Activated B cell treated with CpG ODN at 0.5 μM for 24 hours (primary cell): Measurements from ENCODE around the gene PARK7. TPM values are rescaled to one million over a fixed set of nuclear protein-coding genes. Genes with fewer than 3 reads are reported as not detected.

Experiments used
- ATAC-seq: fragments of 200-7000 bp; cut with Tn5 transposase; one replicate; pipeline ENCODE4 v1.10.0; 2021; ENCODE audit warnings: low read depth, mild to moderate bottlenecking, moderate library complexity
- CTCF ChIA-PET: fragments of 350-600 bp; sonication (Branson Sonifier 250); formaldehyde crosslinking; loops from one replicate; lab custom pipeline; 2021; ENCODE audit warnings: antibody characterized with exemption; lab: Charles Lee
- POLR2A ChIA-PET: fragments of 350-600 bp; sonication (Branson Sonifier 250); formaldehyde crosslinking; loops from one replicate; lab custom pipeline; 2021; ENCODE audit warnings: antibody characterized with exemption; lab: Charles Lee
- DNase-seq: peaks from one replicate; pipeline ENCODE4 v3.0.0; 2022
- H3K27ac Mint-ChIP-seq: one replicate; pipeline ENCODE4 v1.8.0; 2020; ENCODE audit warnings: mixed read lengths
- H3K27me3 Mint-ChIP-seq: one replicate; pipeline ENCODE4 v1.8.0; 2021; ENCODE audit warnings: mixed read lengths
- H3K36me3 Mint-ChIP-seq: one replicate; pipeline ENCODE4 v1.8.0; 2021; ENCODE audit warnings: low read depth, mixed read lengths
- H3K4me1 Mint-ChIP-seq: one replicate; pipeline ENCODE4 v1.8.0; 2021; ENCODE audit warnings: mixed read lengths
- H3K4me3 Mint-ChIP-seq: one replicate; pipeline ENCODE4 v1.8.0; 2020; ENCODE audit warnings: mild to moderate bottlenecking, mixed read lengths
- H3K9me3 Mint-ChIP-seq: one replicate; pipeline ENCODE4 v1.8.0; 2020; ENCODE audit warnings: mixed read lengths
- intact Hi-C: fragments of 100-400 bp; cut with micrococcal nuclease; formaldehyde crosslinking; loops from one replicate; pipeline ENCODE4 v1.15.1; 2024
- total RNA-seq: library from RNA; stranded (reverse); gene quantifications from 2 replicates; pipeline ENCODE4 v1.2.3, GENCODE V29; 2022
- TF ChIP-seq, protein P1 (sequence below): fragments of 200-600 bp; IDR thresholded peaks from one replicate; pipeline ENCODE4 v1.8.0; 2022; ENCODE audit warnings: antibody characterized with exemption, mild to moderate bottlenecking

Gene PARK7
- total RNA-seq, 1 donor from 2014 or later = 242 TPM

DNA sequence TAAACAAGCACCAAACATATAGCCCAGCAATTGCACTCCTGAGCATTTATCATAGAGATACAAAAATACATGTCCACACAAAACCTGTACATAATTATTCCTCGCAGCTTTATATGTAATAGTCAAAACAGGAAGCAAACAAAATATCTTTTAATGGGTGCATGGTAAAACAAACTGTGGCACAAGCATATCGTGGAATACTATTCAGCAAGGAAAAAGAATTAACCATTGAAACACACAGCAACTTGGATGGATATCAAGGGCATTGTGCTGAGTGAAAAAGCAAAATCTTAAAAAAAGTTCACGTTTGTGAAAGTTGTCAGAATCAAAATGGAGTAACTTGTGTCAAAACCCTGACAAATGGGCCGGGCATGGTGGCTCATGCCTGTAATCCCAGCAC is 33.3 kb upstream of the PARK7 start:
- Mint-ChIP-seq H3K27ac (no peak overlapping the region), H3K9me3 (no peaks in the 10 kb centered on the region), H3K4me3 (no peak overlapping the region), H3K27me3 (peaks cover 10% of the 10 kb centered on the region), H3K36me3 (no peaks in the 10 kb centered on the region), H3K4me1 (peaks cover 9% of the 10 kb centered on the region)
- TF ChIP-seq, protein P1, sequence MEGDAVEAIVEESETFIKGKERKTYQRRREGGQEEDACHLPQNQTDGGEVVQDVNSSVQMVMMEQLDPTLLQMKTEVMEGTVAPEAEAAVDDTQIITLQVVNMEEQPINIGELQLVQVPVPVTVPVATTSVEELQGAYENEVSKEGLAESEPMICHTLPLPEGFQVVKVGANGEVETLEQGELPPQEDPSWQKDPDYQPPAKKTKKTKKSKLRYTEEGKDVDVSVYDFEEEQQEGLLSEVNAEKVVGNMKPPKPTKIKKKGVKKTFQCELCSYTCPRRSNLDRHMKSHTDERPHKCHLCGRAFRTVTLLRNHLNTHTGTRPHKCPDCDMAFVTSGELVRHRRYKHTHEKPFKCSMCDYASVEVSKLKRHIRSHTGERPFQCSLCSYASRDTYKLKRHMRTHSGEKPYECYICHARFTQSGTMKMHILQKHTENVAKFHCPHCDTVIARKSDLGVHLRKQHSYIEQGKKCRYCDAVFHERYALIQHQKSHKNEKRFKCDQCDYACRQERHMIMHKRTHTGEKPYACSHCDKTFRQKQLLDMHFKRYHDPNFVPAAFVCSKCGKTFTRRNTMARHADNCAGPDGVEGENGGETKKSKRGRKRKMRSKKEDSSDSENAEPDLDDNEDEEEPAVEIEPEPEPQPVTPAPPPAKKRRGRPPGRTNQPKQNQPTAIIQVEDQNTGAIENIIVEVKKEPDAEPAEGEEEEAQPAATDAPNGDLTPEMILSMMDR = no peak
- ChIA-PET CTCF (no interaction called here), POLR2A (no interaction called here)
- ATAC-seq = no peak
- intact Hi-C loops = no loop called here
- no peak for DNase-seq

DNA sequence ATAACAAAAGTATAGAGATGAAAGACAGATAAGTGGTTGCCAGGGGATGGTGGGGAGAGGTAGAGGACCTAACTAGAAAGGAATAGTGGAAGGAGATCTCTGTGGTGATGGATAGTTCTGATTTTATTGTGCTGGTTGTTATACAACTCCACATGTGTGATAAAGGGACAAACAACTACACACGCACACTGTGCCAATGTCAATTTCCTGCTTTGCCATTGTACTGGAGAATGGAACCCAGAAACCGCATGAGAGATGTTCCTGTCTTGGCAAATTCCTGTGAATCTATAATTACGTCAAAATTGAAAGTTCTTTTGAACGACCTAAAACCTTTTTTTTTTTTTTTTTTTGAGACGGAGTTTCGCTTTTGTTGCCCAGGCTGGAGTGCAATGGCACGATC is 31.9 kb upstream of the PARK7 start:
- ATAC-seq (no peak), DNase-seq (no peak)
- Mint-ChIP-seq H3K36me3 (no peaks in the 10 kb centered on the region), H3K4me3 (no peak overlapping the region), H3K9me3 (no peaks in the 10 kb centered on the region), H3K27ac (no peak overlapping the region), H3K27me3 (peaks cover 11% of the 10 kb centered on the region), H3K4me1 (peaks cover 9% of the 10 kb centered on the region)
- ChIA-PET POLR2A (no interaction called here), CTCF (no interaction called here)
- intact Hi-C loops = no loop called here
- TF ChIP-seq, protein P1 = no peak

DNA sequence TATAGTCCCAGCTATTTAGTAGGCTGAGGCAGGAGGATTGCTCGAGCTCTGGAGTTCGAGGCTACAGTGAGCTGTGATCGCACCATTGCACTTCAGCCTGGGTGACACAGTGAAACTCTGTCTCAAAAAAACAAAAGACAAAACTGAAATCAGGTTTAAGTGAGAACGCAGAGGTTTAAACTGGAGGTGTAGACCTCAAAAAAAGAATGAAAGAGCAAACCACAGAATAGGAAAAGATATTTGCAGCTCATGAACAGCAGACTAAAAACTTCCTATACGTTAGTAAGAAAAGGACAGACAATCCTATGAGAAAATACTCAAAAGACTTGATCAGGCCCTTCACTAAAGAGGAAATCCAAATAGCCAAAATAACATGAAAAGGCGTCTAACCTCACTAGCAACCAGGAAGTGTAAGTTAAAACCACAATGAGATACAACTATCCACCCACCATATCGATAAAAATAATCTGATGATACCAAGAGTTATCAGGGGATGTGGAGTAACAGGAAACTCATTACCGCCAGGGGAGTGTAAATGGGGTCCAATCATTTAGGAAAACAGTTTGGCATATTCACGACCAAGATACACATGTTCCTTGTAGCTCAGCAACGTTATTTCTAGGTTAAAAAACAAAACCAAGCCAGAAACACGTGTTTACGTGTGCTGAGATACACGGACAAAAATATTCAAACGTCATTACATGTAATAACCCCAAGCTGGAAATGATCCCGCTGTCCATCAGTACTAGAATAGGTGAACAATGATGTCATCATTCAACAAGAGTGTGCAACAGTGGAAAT is 30.7 kb upstream of the PARK7 start:
- ChIA-PET CTCF (interaction anchor here (1.0 kb wide), 1 partner anchor 9 kb away, joined by 3 read pairs; no protein-coding TSS in a partner anchor), POLR2A (no interaction called here)
- intact Hi-C loops = no loop called here
- H3K27ac Mint-ChIP-seq = no peak overlapping the region
- TF ChIP-seq, protein P1 = no peak
- H3K4me1 Mint-ChIP-seq = peaks cover 9% of the 10 kb centered on the region
- no peak overlapping the region for H3K4me3 Mint-ChIP-seq
- no peak for ATAC-seq
- peaks cover 16% of the 10 kb centered on the region for H3K27me3 Mint-ChIP-seq
- no peaks in the 10 kb centered on the region for H3K36me3 Mint-ChIP-seq
- H3K9me3 Mint-ChIP-seq = no peaks in the 10 kb centered on the region
- DNase-seq = no peak

DNA sequence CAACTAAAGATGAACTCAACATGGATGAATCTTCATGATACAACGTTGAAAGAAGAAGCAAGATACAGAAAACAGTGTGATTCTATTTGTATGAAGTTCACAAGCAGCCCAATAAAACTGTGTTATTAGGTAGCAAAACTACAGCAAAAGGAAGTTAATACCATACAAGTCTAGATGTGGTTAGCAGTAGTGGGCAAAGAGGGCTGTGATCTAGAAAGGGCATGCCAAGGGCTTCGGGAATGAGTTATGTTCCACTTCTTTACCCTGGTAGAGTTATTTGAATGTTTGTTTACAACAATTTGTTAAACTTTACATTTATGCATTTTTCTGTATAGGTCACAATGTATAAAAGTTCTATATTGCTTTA is 30.1 kb upstream of the PARK7 start:
- no peak for ATAC-seq
- Mint-ChIP-seq H3K4me3 (no peak overlapping the region), H3K4me1 (peaks cover 9% of the 10 kb centered on the region), H3K27ac (no peak overlapping the region), H3K9me3 (no peaks in the 10 kb centered on the region), H3K27me3 (peaks cover 12% of the 10 kb centered on the region), H3K36me3 (no peaks in the 10 kb centered on the region)
- TF ChIP-seq, protein P1 = no peak
- CTCF ChIA-PET = no interaction called here
- POLR2A ChIA-PET = no interaction called here
- DNase-seq = no peak
- intact Hi-C loops = no loop called here

DNA sequence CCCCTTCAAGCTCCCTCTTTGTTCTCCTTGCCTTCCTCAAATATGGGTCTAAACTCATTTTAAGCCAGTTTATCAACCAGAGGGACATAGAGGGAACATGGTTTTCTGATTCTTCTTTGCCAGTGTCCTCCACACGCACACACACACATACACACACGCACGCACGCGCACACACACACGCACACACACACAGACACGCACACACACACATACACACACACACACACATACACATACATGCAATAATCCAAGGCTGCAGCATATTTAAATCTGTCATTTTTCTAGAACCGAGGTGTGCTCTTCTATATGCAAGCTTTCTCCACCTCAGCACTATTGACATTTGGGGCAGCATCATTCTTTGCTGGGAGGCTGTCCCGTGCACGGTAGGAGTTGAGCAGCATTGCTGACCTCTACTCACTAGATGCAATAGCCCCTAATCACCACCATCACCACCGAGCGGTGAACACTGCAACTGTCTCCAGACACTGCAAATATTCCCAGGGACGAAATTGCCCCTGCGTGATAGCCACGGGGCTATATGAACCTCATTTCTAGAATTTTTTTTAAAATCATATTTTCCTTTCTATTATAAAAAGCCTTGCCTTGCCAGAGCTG is 28.9 kb upstream of the PARK7 start:
- TF ChIP-seq, protein P1 = no peak
- Mint-ChIP-seq H3K4me3 (no peak overlapping the region), H3K27ac (no peak overlapping the region), H3K27me3 (peaks cover 9% of the 10 kb centered on the region), H3K9me3 (no peaks in the 10 kb centered on the region), H3K4me1 (peaks cover 9% of the 10 kb centered on the region), H3K36me3 (no peaks in the 10 kb centered on the region)
- ChIA-PET POLR2A (no interaction called here), CTCF (no interaction called here)
- DNase-seq = no peak
- intact Hi-C loops = no loop called here
- no peak for ATAC-seq
